Mesenchymal stem cell (in vitro differentiated cells and primary cell): Measurements from ENCODE around the gene ANKRD40CL.

ENCODE experiments used
- DNase-seq: peaks from one replicate; pipeline ENCODE4 v3.0.0-alpha.2; 2013
- H2AFZ ChIP-seq: one replicate; pipeline ENCODE4 v1.6.1; 2013; ENCODE audit warnings: low read depth, mild to moderate bottlenecking, control low read depth, inconsistent platforms, low read length, moderate library complexity
- H2AK5ac ChIP-seq: 2 replicates; pipeline ENCODE4 v1.6.1; 2013; ENCODE audit warnings: low read length, moderate library complexity, mild to moderate bottlenecking, inconsistent platforms; ENCODE audit not compliant: severe bottlenecking
- H2BK120ac ChIP-seq: one replicate; pipeline ENCODE4 v1.6.1; 2013; ENCODE audit warnings: low read depth, mild to moderate bottlenecking, inconsistent platforms, low read length, moderate library complexity
- H2BK12ac ChIP-seq, 2 experiments: one replicate each; pipeline ENCODE4 v1.6.1; 2013; ENCODE audit warnings: inconsistent platforms in 2 of 2, low read length in 2 of 2, mild to moderate bottlenecking in 2 of 2, moderate library complexity in 2 of 2, control low read depth in 1 of 2
- H2BK15ac ChIP-seq: one replicate; pipeline ENCODE4 v1.6.1; 2013; ENCODE audit warnings: mild to moderate bottlenecking, low read depth, inconsistent platforms; ENCODE audit not compliant: poor library complexity, severe bottlenecking
- H2BK5ac ChIP-seq: 2 replicates; pipeline ENCODE4 v1.6.1; 2013; ENCODE audit warnings: low read depth, mild to moderate bottlenecking, low read length, control low read depth, inconsistent platforms; ENCODE audit not compliant: poor library complexity, severe bottlenecking
- H3K14ac ChIP-seq, 2 experiments: one replicate each; pipeline ENCODE4 v1.6.1; 2013; ENCODE audit warnings: inconsistent platforms in 2 of 2, low read length in 2 of 2, control low read depth in 1 of 2, mild to moderate bottlenecking in 1 of 2, moderate library complexity in 1 of 2
- H3K18ac ChIP-seq, 2 experiments: one replicate each; pipeline ENCODE4 v1.6.1; 2013; ENCODE audit warnings: inconsistent platforms in 2 of 2, low read length in 2 of 2, control low read depth in 1 of 2, low read depth in 1 of 2, mild to moderate bottlenecking in 1 of 2
- H3K23ac ChIP-seq, 2 experiments: one replicate each; pipeline ENCODE4 v1.6.1; 2013; ENCODE audit warnings: inconsistent platforms in 2 of 2, low read length in 2 of 2, mild to moderate bottlenecking in 2 of 2, moderate library complexity in 2 of 2, control low read depth in 1 of 2
- H3K27ac ChIP-seq: 2 replicates; pipeline ENCODE4 v1.5.1; 2013; ENCODE audit warnings: mild to moderate bottlenecking, moderate library complexity, low read length, control low read depth, inconsistent platforms; ENCODE audit not compliant: poor library complexity, severe bottlenecking
- H3K27me3 ChIP-seq, 2 experiments: 2 replicates each; pipeline versions ENCODE4 v1.6.1 to v1.7.0; 2013; ENCODE audit warnings: low read length in 2 of 2, mild to moderate bottlenecking in 2 of 2, moderate library complexity in 2 of 2, control low read depth in 1 of 2, inconsistent platforms in 1 of 2; ENCODE audit not compliant: control insufficient read depth in 1 of 2, insufficient read depth in 1 of 2
- H3K36me3 ChIP-seq, 2 experiments: 2 replicates each; pipeline versions ENCODE4 v1.6.1 to v1.7.0; 2013; ENCODE audit warnings: low read length in 2 of 2, control low read depth in 1 of 2, inconsistent platforms in 1 of 2, low read depth in 1 of 2, mild to moderate bottlenecking in 1 of 2; ENCODE audit not compliant: insufficient read depth in 2 of 2, control insufficient read depth in 1 of 2
- H3K4ac ChIP-seq, 2 experiments: one replicate each; pipeline ENCODE4 v1.6.1; 2013; ENCODE audit warnings: inconsistent platforms in 2 of 2, low read length in 2 of 2, mild to moderate bottlenecking in 2 of 2, moderate library complexity in 2 of 2, control low read depth in 1 of 2, low read depth in 1 of 2
- H3K4me1 ChIP-seq: 2 replicates; pipeline ENCODE4 v1.6.1; 2013; ENCODE audit warnings: low read depth, low read length, control low read depth; ENCODE audit not compliant: control insufficient read depth, insufficient read depth
- H3K4me2 ChIP-seq: 2 replicates; pipeline ENCODE4 v1.6.1; 2013; ENCODE audit warnings: low read length, mild to moderate bottlenecking, inconsistent platforms; ENCODE audit not compliant: poor library complexity, severe bottlenecking
- H3K4me3 ChIP-seq, 2 experiments: 2 replicates each; pipeline versions ENCODE4 v1.5.1 to v1.7.0; 2013; ENCODE audit warnings: low read length in 2 of 2, mild to moderate bottlenecking in 2 of 2, control low read depth in 1 of 2, low read depth in 1 of 2; ENCODE audit not compliant: insufficient read depth in 1 of 2
- H3K79me1 ChIP-seq: replicated peaks from 2 replicates; pipeline ENCODE4 v1.6.1; 2013; ENCODE audit warnings: mild to moderate bottlenecking, control low read depth, low read length, inconsistent platforms; ENCODE audit not compliant: poor library complexity, severe bottlenecking
- H3K9ac ChIP-seq: 2 replicates; pipeline ENCODE4 v1.7.0; 2013; ENCODE audit warnings: mild to moderate bottlenecking, low read length, moderate library complexity
- H3K9me3 ChIP-seq: 2 replicates; pipeline ENCODE4 v1.7.0; 2013; ENCODE audit warnings: mild to moderate bottlenecking, low read length; ENCODE audit not compliant: control insufficient read depth
- H4K8ac ChIP-seq: one replicate; pipeline ENCODE4 v1.6.1; 2013; ENCODE audit warnings: inconsistent platforms, mild to moderate bottlenecking, low read length, moderate library complexity
- H4K91ac ChIP-seq: one replicate; pipeline ENCODE4 v1.6.1; 2013; ENCODE audit warnings: mild to moderate bottlenecking, low read length, inconsistent platforms
- whole genome bisulfite sequencing: methylation state at CpG from one replicate; pipeline ENCODE4 v1.1.7; 2013; ENCODE audit warnings: mixed read lengths; 5-methylcytosine and 5-hydroxymethylcytosine counted together

ANKRD40CL gene

DNA sequence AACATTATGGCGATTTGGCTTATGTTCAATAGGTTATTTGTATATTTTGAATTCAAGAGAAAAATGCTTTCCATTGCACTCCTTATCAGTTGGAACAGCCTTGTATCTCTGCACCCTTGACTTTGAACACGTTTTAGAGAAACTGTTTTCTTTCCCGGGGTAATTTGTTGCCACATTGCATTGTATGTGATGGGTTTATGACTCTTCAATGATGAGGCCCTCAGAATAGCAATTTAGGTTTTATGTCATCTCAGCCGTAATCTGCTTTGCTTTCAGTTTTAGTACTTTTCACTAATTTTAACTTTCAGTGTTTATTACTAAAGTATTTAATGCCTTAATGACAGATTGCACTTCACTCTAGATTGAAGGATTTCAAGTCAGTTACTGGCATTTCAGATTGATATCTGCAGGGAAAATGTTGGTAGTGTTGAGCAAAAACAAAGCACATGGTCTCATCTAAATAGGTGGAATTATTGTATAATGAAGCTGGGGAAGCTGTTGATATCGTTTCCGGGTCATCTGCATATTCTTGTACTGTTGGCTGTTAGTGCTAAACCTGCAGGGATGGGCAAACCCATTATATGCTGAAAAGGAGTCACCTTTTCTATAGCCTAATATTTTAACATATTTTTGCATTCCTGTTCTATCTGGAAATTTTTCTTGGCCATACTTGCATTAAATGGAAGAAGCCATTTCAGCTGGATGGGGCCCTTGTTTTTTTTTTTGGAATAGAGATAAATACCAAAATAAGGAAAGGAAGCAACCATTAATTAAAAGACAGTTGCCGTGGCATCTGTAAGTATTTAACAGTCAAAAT is 45.9 kb downstream of the ANKRD40CL start:
- Histone ChIP-seq H3K9me3 (no peaks in the 10 kb centered on the region), H2BK120ac (no peak overlapping the region), H2BK15ac (no peak overlapping the region), H3K4me2 (peak overlapping the region; percentile 75), H3K18ac (no peak overlapping the region), H3K23ac (no peak overlapping the region), H3K27me3 (no peaks in the 10 kb centered on the region), H2BK12ac (no peak overlapping the region), H3K4me3 (peak overlapping the region in 1 of 2 experiments; percentile 95), H2BK5ac (no peak overlapping the region), H3K4me1 (peaks cover 3% of the 10 kb centered on the region), H4K8ac (no peak overlapping the region), H2AFZ (no peak overlapping the region), H4K91ac (no peak overlapping the region), H3K27ac (no peak overlapping the region), H3K14ac (no peak overlapping the region), H3K4ac (no peak overlapping the region), H2AK5ac (no peak overlapping the region), H3K79me1 (peaks cover 2% of the 10 kb centered on the region), H3K9ac (peak overlapping the region; percentile 98), H3K36me3 (peaks cover 0 to 3% of the 10 kb centered on the region in 2 experiments)
- DNase-seq, result peak; percentile 25
- WGBS, result 52% methylated on average over 3 of the region's 7 CpGs

DNA sequence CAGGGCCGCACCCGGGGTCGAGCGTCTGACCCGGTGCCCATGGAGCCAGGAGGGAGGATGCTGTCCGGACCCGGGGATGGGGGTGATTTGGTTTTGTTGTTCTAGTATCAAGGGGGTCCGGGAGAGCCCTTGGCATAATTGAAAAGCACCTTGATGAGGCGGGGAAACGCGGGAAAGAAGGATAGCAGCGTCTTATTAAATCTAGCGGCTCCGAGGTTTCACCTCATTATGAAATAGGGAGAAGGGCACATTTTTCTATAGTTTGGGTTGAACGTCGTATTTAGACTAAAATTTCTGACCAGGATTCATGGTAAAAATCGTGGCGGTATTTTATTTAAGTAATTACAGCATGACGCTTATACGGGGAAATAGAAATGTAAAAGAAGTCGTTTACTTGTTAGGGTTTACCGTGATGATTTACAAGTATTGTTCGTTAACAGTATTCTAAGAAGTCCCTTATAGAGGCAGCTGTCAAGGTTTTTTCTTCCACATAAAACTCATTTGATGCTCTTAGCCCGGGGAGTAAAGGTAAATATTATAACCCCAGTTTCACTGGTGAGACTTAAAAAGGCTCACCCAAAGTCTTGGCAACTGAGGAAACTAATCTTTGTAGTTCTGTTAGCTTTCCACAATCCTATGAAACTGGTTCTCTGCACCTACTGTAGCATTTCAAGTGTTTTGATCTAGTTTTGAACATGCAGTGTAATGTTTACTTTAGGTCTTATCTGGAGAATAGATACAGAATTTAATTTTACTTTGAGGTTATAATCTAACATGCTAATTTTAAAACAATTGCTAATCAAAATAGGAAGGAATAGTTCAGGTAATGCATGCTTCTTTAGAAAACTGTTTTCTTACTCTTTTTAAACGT is 47.2 kb downstream of the ANKRD40CL start:
- H3K79me1 ChIP-seq, result peaks cover 2% of the 10 kb centered on the region
- H3K27me3 ChIP-seq, result no peaks in the 10 kb centered on the region
- H3K4me2 ChIP-seq, result peak overlapping the region; percentile 75
- H2BK15ac ChIP-seq, result peak overlapping the region; percentile 79
- H3K4me1 ChIP-seq, result peaks cover 3% of the 10 kb centered on the region
- peak overlapping the region; percentile 99 for H4K91ac ChIP-seq
- H2BK12ac ChIP-seq, result no peak overlapping the region
- peak overlapping the region; percentile 80 for H2AFZ ChIP-seq
- peak overlapping the region; percentile 89 for H4K8ac ChIP-seq
- no peaks in the 10 kb centered on the region for H3K9me3 ChIP-seq
- no peaks in the 10 kb centered on the region for H3K36me3 ChIP-seq
- H2BK120ac ChIP-seq, result peak overlapping the region; percentile 54
- peak overlapping the region; percentile 46 for H3K27ac ChIP-seq
- peak overlapping the region; percentile 99 to 100 for H3K18ac ChIP-seq
- peak overlapping the region in 1 of 2 experiments; percentile 98 for H3K14ac ChIP-seq
- peak overlapping the region; percentile 50 for H2AK5ac ChIP-seq
- peak overlapping the region in 1 of 2 experiments; percentile 77 for H3K23ac ChIP-seq
- H3K4me3 ChIP-seq, result peak overlapping the region; percentile 94 to 95
- H3K4ac ChIP-seq, result peak overlapping the region; percentile 43 to 98
- DNase-seq, result no peak
- H3K9ac ChIP-seq, result peak overlapping the region; percentile 98
- peak overlapping the region; percentile 36 for H2BK5ac ChIP-seq
- WGBS, result under 1% methylated on average over 22 of the region's 25 CpGs

DNA sequence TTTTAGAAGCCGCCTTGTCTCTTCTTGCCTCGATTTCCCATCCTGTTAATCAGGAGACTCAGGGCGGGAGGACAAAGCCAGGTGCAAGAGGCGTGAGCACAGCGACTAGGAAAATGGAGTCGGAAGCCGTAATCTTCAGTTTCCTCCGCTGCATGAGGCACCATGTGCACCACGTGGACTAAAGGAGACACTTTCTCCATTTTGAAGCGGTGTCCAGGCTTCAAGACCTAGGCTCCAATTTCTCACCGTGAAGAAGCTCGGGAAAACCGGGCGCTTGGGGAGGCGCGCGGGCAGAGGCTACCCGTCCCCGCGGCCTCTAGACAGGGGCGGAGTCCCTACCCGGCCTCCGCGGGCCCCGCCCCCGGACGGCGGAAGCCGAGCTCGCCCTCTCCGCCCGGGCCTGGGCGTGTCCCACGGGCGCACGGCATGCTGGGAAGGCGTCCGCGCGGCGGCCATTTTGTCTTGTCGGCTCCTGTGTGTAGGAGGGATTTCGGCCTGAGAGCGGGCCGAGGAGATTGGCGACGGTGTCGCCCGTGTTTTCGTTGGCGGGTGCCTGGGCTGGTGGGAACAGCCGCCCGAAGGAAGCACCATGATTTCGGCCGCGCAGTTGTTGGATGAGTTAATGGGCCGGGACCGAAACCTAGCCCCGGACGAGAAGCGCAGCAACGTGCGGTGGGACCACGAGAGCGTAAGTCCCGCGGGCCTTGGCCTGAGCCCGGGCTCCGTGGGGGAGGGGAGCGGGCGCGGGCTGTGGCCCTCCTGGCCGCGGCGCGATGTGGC is 48.0 kb downstream of the ANKRD40CL start, which contains the start of gene LUC7L3:
Gene LUC7L3 (plus strand): TSS at position 460 of the 780 bp plus-strand sequence. CDS start 130 bp downstream, at position 590.
- H3K4me2 ChIP-seq, result peak within 1 kb of the TSS; percentile 86
- peaks cover 3% of the 10 kb centered on the region for H3K4me1 ChIP-seq
- peak within 1 kb of the TSS; percentile 99 for H3K27ac ChIP-seq
- H3K4me3 ChIP-seq, result peak within 1 kb of the TSS; percentile 94 to 95
- H3K9ac ChIP-seq, result peak within 1 kb of the TSS; percentile 98
- H3K27me3 ChIP-seq, result no peaks in the 10 kb centered on the region
- peak within 1 kb of the TSS; percentile 50 for H2AK5ac ChIP-seq
- H3K23ac ChIP-seq, result peak within 1 kb of the TSS in 1 of 2 experiments; percentile 77
- peak within 1 kb of the TSS; percentile 79 for H2BK15ac ChIP-seq
- DNase-seq, result peak; percentile 95
- peak within 1 kb of the TSS; percentile 25 to 98 for H3K14ac ChIP-seq
- no peaks in the 10 kb centered on the region for H3K36me3 ChIP-seq
- WGBS, result 6% methylated on average over 76 of the region's 76 CpGs
- peak within 1 kb of the TSS; percentile 94 to 98 for H3K4ac ChIP-seq
- H3K9me3 ChIP-seq, result no peaks in the 10 kb centered on the region
- peak within 1 kb of the TSS; percentile 36 for H2BK5ac ChIP-seq
- H4K91ac ChIP-seq, result peak within 1 kb of the TSS; percentile 99
- H2AFZ ChIP-seq, result peak within 1 kb of the TSS; percentile 80
- peak within 1 kb of the TSS in 1 of 2 experiments; percentile 58 for H2BK12ac ChIP-seq
- peaks cover 2% of the 10 kb centered on the region for H3K79me1 ChIP-seq
- peak within 1 kb of the TSS; percentile 99 to 100 for H3K18ac ChIP-seq
- H2BK120ac ChIP-seq, result peak within 1 kb of the TSS; percentile 87
- peak within 1 kb of the TSS; percentile 93 for H4K8ac ChIP-seq
